H1 (cell line): ENCODE results near the gene WIPI1. TPM values are rescaled to one million over a fixed set of nuclear protein-coding genes. Genes with fewer than 3 reads are reported as not detected.

Experiments
- CTCF ChIA-PET: fragments of 300-600 bp; sonication (Branson Sonifier 250); formaldehyde crosslinking; loops from one replicate; lab custom pipeline; 2021; ENCODE audit not compliant: partially characterized antibody; lab: Charles Lee
- POLR2A ChIA-PET: fragments of 300-600 bp; sonication (Branson Sonifier 250); formaldehyde crosslinking; loops from one replicate; lab custom pipeline; 2021; ENCODE audit warnings: inconsistent platforms; ENCODE audit not compliant: partially characterized antibody; lab: Charles Lee
- DNase-seq, 2 experiments: peaks; one replicate each; pipeline versions ENCODE4 v3.0.0 to v3.0.0-alpha.2; 2010 to 2022; ENCODE audit warnings: low spot score in 2 of 2, low read depth in 1 of 2, mixed read lengths in 1 of 2
- FAIRE-seq: peaks from 2 replicates; lab custom pipeline; 2011; peaks lifted over from hg19 to GRCh38; lab: Jason Lieb, UNC
- H2AFZ ChIP-seq: 2 replicates; pipeline ENCODE4 v1.8.1; 2012; ENCODE audit warnings: low read length, inconsistent platforms
- H2AK5ac ChIP-seq: 2 replicates; pipeline ENCODE4 v1.6.1; 2013; ENCODE audit warnings: low read depth, low read length
- H2BK120ac ChIP-seq: replicated peaks from 2 replicates; pipeline ENCODE3; 2013; ENCODE audit warnings: low read depth, low read length, inconsistent platforms
- H2BK12ac ChIP-seq: 2 replicates; pipeline ENCODE4 v1.6.1; 2013; ENCODE audit warnings: low read depth, low read length
- H2BK15ac ChIP-seq: 2 replicates; pipeline ENCODE4 v1.6.1; 2013; ENCODE audit warnings: low read length
- H2BK20ac ChIP-seq: 2 replicates; pipeline ENCODE4 v1.6.1; 2013; ENCODE audit warnings: low read length
- H2BK5ac ChIP-seq: 2 replicates; pipeline ENCODE4 v1.6.1; 2013; ENCODE audit warnings: low read depth, low read length
- H3K14ac ChIP-seq: 2 replicates; pipeline ENCODE4 v1.6.1; 2013; ENCODE audit warnings: inconsistent platforms; ENCODE audit not compliant: insufficient read length
- H3K18ac ChIP-seq: 2 replicates; pipeline ENCODE4 v1.6.1; 2013; ENCODE audit warnings: low read length; ENCODE audit errors: extremely low read depth
- H3K23ac ChIP-seq: 2 replicates; pipeline ENCODE4 v1.6.1; 2013; ENCODE audit warnings: inconsistent platforms; ENCODE audit not compliant: insufficient read length
- H3K23me2 ChIP-seq: 2 replicates; pipeline ENCODE4 v1.6.1; 2013; ENCODE audit warnings: low read depth, low read length
- H3K27ac ChIP-seq: 2 replicates; pipeline ENCODE4 v1.6.1; 2011; ENCODE audit warnings: low read depth, low read length, inconsistent platforms
- H3K27me3 ChIP-seq, 4 experiments: replicated peaks in 1 of 4; 1 replicate in 1 of 4; 2 replicates in 3 of 4; pipeline versions ENCODE4 v1.6.1 to v1.8.1; 2011 to 2013; ENCODE audit warnings: low read length in 3 of 4, mild to moderate bottlenecking in 3 of 4, inconsistent platforms in 2 of 4, mixed read lengths in 2 of 4, moderate library complexity in 1 of 4; ENCODE audit not compliant: control insufficient read depth in 3 of 4, insufficient read depth in 3 of 4; ENCODE audit errors: extremely low read depth in 1 of 4
- H3K36me3 ChIP-seq, 4 experiments: 2 replicates each; pipeline versions ENCODE4 v1.6.1 to v1.8.1; 2011 to 2013; ENCODE audit warnings: mild to moderate bottlenecking in 4 of 4, low read length in 3 of 4, moderate library complexity in 2 of 4, control low read depth in 1 of 4, inconsistent platforms in 1 of 4; ENCODE audit not compliant: insufficient read depth in 4 of 4, control insufficient read depth in 2 of 4
- H3K4ac ChIP-seq: replicated peaks from 2 replicates; pipeline ENCODE3; 2013; ENCODE audit warnings: low read length, low read depth, mixed read lengths, inconsistent platforms; ENCODE audit not compliant: insufficient read length
- H3K4me1 ChIP-seq, 4 experiments: replicated peaks in 1 of 4; 1 replicate in 1 of 4; 2 replicates in 3 of 4; pipeline versions ENCODE4 v1.6.1 to v1.8.1; 2011 to 2013; ENCODE audit warnings: low read length in 3 of 4, inconsistent platforms in 2 of 4, mixed read lengths in 1 of 4; ENCODE audit not compliant: insufficient read depth in 4 of 4, control insufficient read depth in 3 of 4
- H3K4me2 ChIP-seq, 2 experiments: 2 replicates each; pipeline versions ENCODE4 v1.6.1 to v1.8.1; 2011 to 2013; ENCODE audit warnings: low read depth in 2 of 2, low read length in 2 of 2, control low read depth in 1 of 2, inconsistent platforms in 1 of 2, mild to moderate bottlenecking in 1 of 2; ENCODE audit not compliant: insufficient read depth in 1 of 2
- H3K4me3 ChIP-seq, 4 experiments: fragments of 200-600, 300-600 bp in 1 of 4; sonication (generic), shearing (Covaris generic), sonication (Bioruptor Twin) in 1 of 4; 2 replicates each; pipeline versions ENCODE4 v1.5.1 to v1.8.1; 2011 to 2016; ENCODE audit warnings: low read length in 4 of 4, low read depth in 3 of 4, control low read depth in 2 of 4, inconsistent platforms in 2 of 4, mild to moderate bottlenecking in 2 of 4, mixed read lengths in 1 of 4, moderate library complexity in 1 of 4; ENCODE audit not compliant: insufficient read depth in 2 of 4; ENCODE audit errors: extremely low read depth in 1 of 4
- H3K56ac ChIP-seq: replicated peaks from 2 replicates; pipeline ENCODE3; 2013; ENCODE audit warnings: low read depth, mild to moderate bottlenecking, mixed read lengths, low read length, inconsistent platforms; ENCODE audit not compliant: insufficient read length
- H3K79me1 ChIP-seq: 2 replicates; pipeline ENCODE4 v1.6.1; 2013; ENCODE audit warnings: low read depth, low read length, control low read depth
- H3K79me2 ChIP-seq, 2 experiments: 2 replicates each; pipeline versions ENCODE4 v1.6.1 to v1.8.1; 2012 to 2013; ENCODE audit warnings: low read length in 2 of 2, mild to moderate bottlenecking in 2 of 2, inconsistent platforms in 1 of 2; ENCODE audit not compliant: insufficient read depth in 2 of 2, control insufficient read depth in 1 of 2
- H3K9ac ChIP-seq, 4 experiments: replicated peaks in 1 of 4; 1 replicate in 1 of 4; 2 replicates in 3 of 4; pipeline versions ENCODE4 v1.6.1 to v1.8.1; 2011 to 2013; ENCODE audit warnings: low read depth in 3 of 4, low read length in 3 of 4, control low read depth in 2 of 4, mild to moderate bottlenecking in 2 of 4, moderate library complexity in 2 of 4, inconsistent platforms in 1 of 4; ENCODE audit errors: extremely low read depth in 1 of 4
- H3K9me3 ChIP-seq, 2 experiments: 2 replicates each; pipeline versions ENCODE4 v1.6.1 to v1.8.1; 2012 to 2013; ENCODE audit warnings: mild to moderate bottlenecking in 2 of 2, moderate library complexity in 2 of 2, control low read depth in 1 of 2, inconsistent platforms in 1 of 2, low read depth in 1 of 2, low read length in 1 of 2, mixed read lengths in 1 of 2; ENCODE audit not compliant: insufficient read depth in 2 of 2
- H4K20me1 ChIP-seq, 2 experiments: replicated peaks in 1 of 2; 2 replicates each; pipeline versions ENCODE3 to v1.8.1; 2011 to 2013; ENCODE audit warnings: inconsistent platforms in 2 of 2, low read length in 2 of 2, mild to moderate bottlenecking in 1 of 2; ENCODE audit not compliant: insufficient read depth in 2 of 2, control insufficient read depth in 1 of 2
- H4K5ac ChIP-seq: 2 replicates; pipeline ENCODE4 v1.6.1; 2013; ENCODE audit warnings: low read length, low read depth, mixed read lengths, inconsistent platforms; ENCODE audit not compliant: insufficient read length
- H4K8ac ChIP-seq: 2 replicates; pipeline ENCODE4 v1.8.0; 2013; ENCODE audit warnings: mild to moderate bottlenecking, moderate library complexity, low read length, inconsistent platforms; ENCODE audit not compliant: insufficient read depth; ENCODE audit errors: extremely low read depth
- H4K91ac ChIP-seq: replicated peaks from 2 replicates; pipeline ENCODE3; 2013; ENCODE audit warnings: low read length, mixed read lengths, inconsistent platforms; ENCODE audit not compliant: insufficient read length
- ASH2L ChIP-seq: fragments of 200-600, 300-600 bp; sonication (generic); IDR thresholded peaks from one replicate; pipeline ENCODE4 v1.7.1; 2017; ENCODE audit warnings: low read length
- CEBPB ChIP-seq: IDR thresholded peaks from 2 replicates; pipeline ENCODE4 v1.6.1; 2012; ENCODE audit warnings: low read depth, low read length
- EGR1 ChIP-seq: IDR thresholded peaks from 2 replicates; pipeline ENCODE4 v1.6.1; 2011; ENCODE audit warnings: low read depth, low read length, borderline replicate concordance
- GTF2F1 ChIP-seq: IDR thresholded peaks from 2 replicates; pipeline ENCODE4 v1.6.1; 2012; ENCODE audit warnings: low read depth, low read length, improper control_type of control experiment, borderline replicate concordance
- KDM1A ChIP-seq: fragments of 200-600, 300-600 bp; sonication (generic); IDR thresholded peaks from 2 replicates; pipeline ENCODE4 v1.7.1; 2016; ENCODE audit warnings: mild to moderate bottlenecking, low read length, borderline replicate concordance
- KDM5A ChIP-seq: fragments of 200-600 bp; IDR thresholded peaks from 2 replicates; pipeline ENCODE4 v1.7.1; 2012; ENCODE audit warnings: mild to moderate bottlenecking, low read length, inconsistent platforms, mixed read lengths
- POLR2A ChIP-seq, 2 experiments: IDR thresholded peaks; 1 replicate in 1 of 2; 2 replicates in 1 of 2; pipeline ENCODE4 v1.6.1; 2011; ENCODE audit warnings: low read depth in 2 of 2, low read length in 2 of 2, mild to moderate bottlenecking in 2 of 2; ENCODE audit errors: control extremely low read depth in 1 of 2
- POLR2AphosphoS5 ChIP-seq: IDR thresholded peaks from 2 replicates; pipeline ENCODE4 v1.6.1; 2011; ENCODE audit warnings: low read depth, low read length
- SAP30 ChIP-seq: fragments of 300-600 bp; sonication (generic); IDR thresholded peaks from 2 replicates; pipeline ENCODE4 v1.7.1; 2012; ENCODE audit warnings: low read length, moderate library complexity, mild to moderate bottlenecking, inconsistent platforms; ENCODE audit not compliant: insufficient read depth, insufficient replicate concordance
- SRF ChIP-seq: IDR thresholded peaks from 2 replicates; pipeline ENCODE4 v1.6.1; 2011; ENCODE audit warnings: mild to moderate bottlenecking, low read depth, low read length, moderate library complexity
- TBP ChIP-seq: IDR thresholded peaks from 2 replicates; pipeline ENCODE4 v1.6.1; 2011; ENCODE audit warnings: low read depth, low read length, improper control_type of control experiment
- WGBS, 2 experiments: shearing (Covaris generic) in 1 of 2; methylation state at CpG; one replicate each; pipeline versions ENCODE4 v1.1.6 to v1.1.7; 2013 to 2015; ENCODE audit warnings: low lambda C conversion rate in 2 of 2, mixed read lengths in 2 of 2, inconsistent platforms in 1 of 2, low coverage in 1 of 2, missing lambda C conversion rate in 1 of 2; ENCODE audit not compliant: insufficient replicate concordance in 2 of 2, insufficient coverage in 1 of 2, insufficient read length in 1 of 2; ENCODE audit errors: extremely low coverage in 1 of 2, missing lambda C conversion rate in 1 of 2; 5-methylcytosine and 5-hydroxymethylcytosine counted together
- polyA plus RNA-seq, 7 experiments: library from polyadenylated mRNA; depleted of rRNA in 3 of 7; stranded (reverse) in 5 of 7; unstranded in 2 of 7; fragments of >200 nt in 5 of 7; fragments of 200-250 nt in 2 of 7; gene quantifications; 1 replicate in 5 of 7; 2 replicates in 1 of 7; 4 replicates in 1 of 7; pipeline versions ENCODE4 v1.2.1 to v1.2.3, GENCODE V29; 2011 to 2013; ENCODE audit warnings: missing spikeins in 2 of 7, mixed read lengths in 2 of 7
- total RNA-seq: library from RNA; stranded (reverse); fragmentation: NEBNext Ultra II Directional; extraction: Animal tissue kit (Norgen Biotek cat#: 25700); gene quantifications from 2 replicates; pipeline ENCODE4 v1.2.1, GENCODE V29; 2021
- TF ChIP-seq, protein P1 (sequence below): IDR thresholded peaks from 2 replicates; pipeline ENCODE4 v1.6.1; 2012; ENCODE audit warnings: inconsistent platforms

The WIPI1 gene
- total and polyA plus RNA-seq, 2 of the 8 experiments (the other 6 are each of a cell fraction or from before 2014, with no cell fraction given): 16.6 to 17.4 TPM

DNA sequence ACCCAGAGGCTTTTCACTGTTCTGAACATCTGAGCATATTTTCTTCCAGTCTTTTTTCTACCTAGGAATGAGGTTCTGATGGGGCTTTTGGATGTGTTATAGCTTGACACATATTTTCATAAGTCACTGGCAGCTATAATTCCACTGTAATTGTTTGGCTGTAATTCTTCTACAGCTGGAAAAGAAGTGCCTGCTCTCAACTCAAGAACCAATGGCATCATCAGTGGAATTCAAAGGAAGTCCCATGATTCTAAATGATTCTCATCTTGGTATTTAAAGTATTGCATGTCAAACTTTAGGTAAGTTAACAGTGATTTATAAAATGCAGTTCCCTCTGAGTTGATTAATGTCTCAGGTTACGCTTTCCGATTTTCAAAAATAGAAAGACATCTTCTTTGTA, 16.8 kb downstream of the WIPI1 start:
- Histone ChIP-seq H3K79me2 (no peaks in the 10 kb centered on the region), H4K8ac (no peak overlapping the region), H3K4me2 (no peak overlapping the region), H3K27ac (no peak overlapping the region), H3K9me3 (no peaks in the 10 kb centered on the region), H3K79me1 (no peaks in the 10 kb centered on the region), H3K23ac (no peak overlapping the region), H3K4ac (no peak overlapping the region), H3K14ac (no peak overlapping the region), H3K23me2 (no peaks in the 10 kb centered on the region), H4K91ac (no peak overlapping the region), H3K18ac (no peak overlapping the region), H3K36me3 (0 out of 8 replicates have a peak, but pooled peaks cover 0 to 3% (median 0%) of the 10 kb centered on the region in 4 experiments), H3K9ac (no peak overlapping the region), H2AFZ (no peak overlapping the region), H2AK5ac (no peak overlapping the region), H3K4me3 (no peak overlapping the region), H4K5ac (no peak overlapping the region), H3K56ac (no peak overlapping the region), H2BK12ac (no peak overlapping the region), H2BK5ac (no peak overlapping the region), H4K20me1 (no peaks in the 10 kb centered on the region), H2BK20ac (no peak overlapping the region), H2BK120ac (no peak overlapping the region), H2BK15ac (no peak overlapping the region), H3K4me1 (peaks cover 0 to 4% (median 0%) of the 10 kb centered on the region in 4 experiments; a peak in 2 of 7 replicates), H3K27me3 (no peaks in the 10 kb centered on the region)
- CTCF ChIA-PET: interaction anchor here (0.5 to 9.2 kb wide), 9 partner anchors 6 to 206 kb away, joined by 3 to 67 read pairs (median 4); no protein-coding TSS in a partner anchor
- POLR2A ChIA-PET: interaction anchor here (0.7 to 1.2 kb wide), 2 partner anchors 20 to 152 kb away, joined by 3 read pairs; no protein-coding TSS in a partner anchor
- 92% methylated on average over 2 of the region's 2 CpGs; no CpG with 5 or more reads in 1 of the 2 experiments for WGBS, 2 experiments
- DNase-seq (no peak), FAIRE-seq (no peak)
- TF ChIP-seq SRF (no peak), CEBPB (no peak), GTF2F1 (no peak), KDM5A (no peak), ASH2L (no peak), POLR2AphosphoS5 (no peak), KDM1A (no peak), EGR1 (no peak), SAP30 (no peak), POLR2A (IDR thresholded peaks at IDR 0.05; ENCODE audit: control extremely low read depth in 1 of 2, low read depth in 2 of 2, low read length in 2 of 2) (no peak), TBP (no peak)
- TF ChIP-seq, protein P1, sequence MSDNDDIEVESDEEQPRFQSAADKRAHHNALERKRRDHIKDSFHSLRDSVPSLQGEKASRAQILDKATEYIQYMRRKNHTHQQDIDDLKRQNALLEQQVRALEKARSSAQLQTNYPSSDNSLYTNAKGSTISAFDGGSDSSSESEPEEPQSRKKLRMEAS: no peak
